Jurkat, Clone E6-1 (cell line): ENCODE results near the gene TSC22D1.

Experiments
- DNase-seq: peaks from one replicate; pipeline ENCODE4 v3.0.0-alpha.2; 2011; ENCODE audit warnings: low read depth, low spot score
- H3K4me3 ChIP-seq: 2 replicates; pipeline ENCODE4 v1.5.1; 2011; ENCODE audit warnings: mild to moderate bottlenecking, low read length, control low read depth, moderate library complexity

Gene TSC22D1

GRCh38 chr13:44397766-44398223, 178.3 kb downstream of the TSC22D1 start:
- H3K4me3 ChIP-seq = no peak overlapping the region
- no peak for DNase-seq

GRCh38 chr13:44396701-44397580, 179.2 kb downstream of the TSC22D1 start:
- no peak for DNase-seq
- H3K4me3 ChIP-seq = no peak overlapping the region

GRCh38 chr13:44395976-44396694, 180.0 kb downstream of the TSC22D1 start:
- H3K4me3 ChIP-seq = no peak overlapping the region
- DNase-seq = no peak

GRCh38 chr13:44394658-44395057, 181.5 kb downstream of the TSC22D1 start:
- DNase-seq = no peak

GRCh38 chr13:44393391-44393790, 182.7 kb downstream of the TSC22D1 start:
- DNase-seq = no peak
- H3K4me3 ChIP-seq = no peak overlapping the region

More at GRCh38 chr13:44394658-44395057, 181.5 kb downstream of the TSC22D1 start:
- H3K4me3 ChIP-seq = no peak overlapping the region

GRCh38 chr13:44389876-44390275, 186.3 kb downstream of the TSC22D1 start:
- no peak overlapping the region for H3K4me3 ChIP-seq

GRCh38 chr13:44389060-44389666, 187.0 kb downstream of the TSC22D1 start:
- DNase-seq = no peak
- H3K4me3 ChIP-seq = no peak overlapping the region

More at GRCh38 chr13:44389876-44390275, 186.3 kb downstream of the TSC22D1 start:
- no peak for DNase-seq

GRCh38 chr13:44388427-44389059, 187.6 kb downstream of the TSC22D1 start:
- DNase-seq = no peak
- H3K4me3 ChIP-seq = no peak overlapping the region

GRCh38 chr13:44386913-44387556, 189.1 kb downstream of the TSC22D1 start:
- no peak for DNase-seq

GRCh38 chr13:44385847-44386246, 190.3 kb downstream of the TSC22D1 start:
- DNase-seq = no peak
- no peak overlapping the region for H3K4me3 ChIP-seq

More at GRCh38 chr13:44386913-44387556, 189.1 kb downstream of the TSC22D1 start:
- no peak overlapping the region for H3K4me3 ChIP-seq

GRCh38 chr13:44385401-44385800, 190.7 kb downstream of the TSC22D1 start:
- no peak overlapping the region for H3K4me3 ChIP-seq
- no peak for DNase-seq

GRCh38 chr13:44384778-44385177, 191.4 kb downstream of the TSC22D1 start:
- H3K4me3 ChIP-seq = no peak overlapping the region
- DNase-seq = no peak

- no peak overlapping the region for H3K4me3 ChIP-seq
Measured at GRCh38 chr13:44383945-44384344, 192.2 kb downstream of the TSC22D1 start.

GRCh38 chr13:44382635-44383145, 193.4 kb downstream of the TSC22D1 start:
- no peak overlapping the region for H3K4me3 ChIP-seq
- DNase-seq = no peak

More at GRCh38 chr13:44383945-44384344, 192.2 kb downstream of the TSC22D1 start:
- no peak for DNase-seq
